ENCODE measurements around the gene MFAP3L.

MFAP3L gene

DNA sequence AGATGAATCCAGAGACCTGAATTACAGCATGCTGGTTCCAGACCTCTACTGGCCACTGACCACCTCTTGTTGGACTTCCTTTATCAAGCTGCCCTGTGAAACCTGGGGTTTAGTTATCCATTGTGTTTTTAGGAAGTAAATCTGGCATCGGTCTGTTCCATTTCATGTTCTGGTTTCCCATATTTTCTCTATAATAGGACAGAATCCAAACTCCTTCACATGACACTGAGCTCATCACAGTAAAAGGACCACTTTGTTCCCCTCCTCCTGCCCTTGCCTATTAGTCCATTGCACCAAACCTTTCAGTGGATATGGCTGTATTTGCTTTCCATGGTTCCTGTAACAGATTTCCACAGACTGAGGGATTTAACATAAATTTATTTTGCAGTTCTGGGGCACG lies 4.0 kb downstream of the MFAP3L start:
- DNase-seq (ENCODE audit: low spot score): no peak

DNA sequence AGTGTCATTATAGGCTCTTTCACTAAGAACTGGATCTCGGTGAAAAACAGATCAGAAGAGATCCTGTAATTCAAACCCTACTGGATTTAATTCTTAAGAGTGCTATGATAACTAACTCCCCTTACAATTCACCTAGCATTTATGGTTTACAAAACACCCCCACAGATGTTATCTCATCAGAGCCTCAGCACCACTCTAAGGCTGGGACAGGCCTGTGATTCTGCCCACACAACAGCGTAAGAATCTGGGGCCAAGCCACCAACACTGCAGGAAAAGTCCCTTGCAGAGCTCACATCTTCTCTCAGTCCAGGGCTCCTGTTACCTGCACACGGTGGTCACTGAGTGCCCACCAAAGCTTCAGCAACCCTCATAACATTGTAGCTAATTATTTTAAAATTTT lies 8.9 kb downstream of the MFAP3L start:
- DNase-seq (ENCODE audit: low spot score): no peak

DNA sequence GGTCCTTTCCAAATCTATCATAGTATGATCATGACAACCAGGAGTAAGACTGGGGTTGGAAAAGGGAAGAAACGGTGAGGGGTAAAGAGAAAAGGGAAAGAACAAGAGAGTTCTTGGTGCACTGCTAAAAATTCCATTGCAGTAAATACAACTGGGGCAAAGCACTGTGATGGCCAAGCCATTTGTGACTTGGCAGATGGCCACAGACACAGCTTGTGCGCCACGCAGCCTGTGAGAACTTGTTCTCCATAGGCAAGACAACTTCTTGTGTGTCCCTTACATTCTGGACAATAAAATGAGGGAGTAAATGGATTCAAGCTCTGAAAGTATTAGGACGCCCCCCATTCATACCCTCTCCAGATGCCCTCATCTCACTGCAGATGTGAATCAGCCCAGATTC lies 10.9 kb downstream of the MFAP3L start:
- no peak for DNase-seq (ENCODE audit: low spot score)

DNA sequence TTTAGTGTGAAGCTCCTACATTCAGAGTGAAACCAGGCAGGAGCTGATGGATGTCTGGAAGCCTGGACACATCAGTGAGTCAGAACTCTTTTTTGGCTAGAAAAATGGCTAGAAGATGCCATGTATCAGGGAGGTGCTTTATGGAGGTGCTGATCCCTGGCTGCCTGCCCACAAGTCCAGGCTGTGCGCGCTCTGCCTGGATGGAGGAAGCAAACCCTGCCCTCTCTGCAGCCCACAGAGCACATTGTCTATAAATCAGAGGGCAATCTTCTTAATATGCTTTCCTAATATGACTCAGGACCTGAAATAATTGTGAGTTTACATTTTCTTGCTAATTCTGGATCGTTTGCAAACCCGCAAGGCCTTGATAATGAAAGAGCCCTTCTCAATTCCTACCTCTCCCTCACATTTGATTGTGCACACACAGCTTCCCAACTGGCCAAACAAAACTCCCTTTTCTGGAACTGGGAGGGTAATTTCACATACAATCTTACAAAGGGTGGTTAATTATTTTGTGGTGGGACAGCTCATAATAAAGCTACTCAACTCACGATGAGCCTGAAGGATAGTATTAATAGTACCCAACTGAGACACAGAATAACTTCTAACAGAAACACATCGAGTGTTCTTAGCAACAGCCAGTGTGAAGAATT lies 11.7 kb downstream of the MFAP3L start:
- no peak for DNase-seq (ENCODE audit: low spot score)

DNA sequence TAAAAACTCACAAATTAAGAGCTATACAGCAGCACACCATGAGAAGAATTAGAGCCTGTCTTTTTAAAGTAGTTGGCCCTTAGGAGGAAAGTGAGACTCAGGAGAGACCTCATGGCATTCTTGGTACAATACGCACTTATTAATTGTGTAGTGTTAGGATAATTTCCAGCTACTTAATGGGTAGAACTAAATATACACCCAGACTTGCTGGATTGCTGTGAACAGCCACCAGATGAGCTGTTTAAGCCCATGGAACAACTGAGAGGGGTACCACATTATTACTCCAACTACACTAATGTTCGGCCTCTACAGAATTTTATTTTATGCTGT lies 13.6 kb downstream of the MFAP3L start:
- DNase-seq (ENCODE audit: low spot score): no peak

DNA sequence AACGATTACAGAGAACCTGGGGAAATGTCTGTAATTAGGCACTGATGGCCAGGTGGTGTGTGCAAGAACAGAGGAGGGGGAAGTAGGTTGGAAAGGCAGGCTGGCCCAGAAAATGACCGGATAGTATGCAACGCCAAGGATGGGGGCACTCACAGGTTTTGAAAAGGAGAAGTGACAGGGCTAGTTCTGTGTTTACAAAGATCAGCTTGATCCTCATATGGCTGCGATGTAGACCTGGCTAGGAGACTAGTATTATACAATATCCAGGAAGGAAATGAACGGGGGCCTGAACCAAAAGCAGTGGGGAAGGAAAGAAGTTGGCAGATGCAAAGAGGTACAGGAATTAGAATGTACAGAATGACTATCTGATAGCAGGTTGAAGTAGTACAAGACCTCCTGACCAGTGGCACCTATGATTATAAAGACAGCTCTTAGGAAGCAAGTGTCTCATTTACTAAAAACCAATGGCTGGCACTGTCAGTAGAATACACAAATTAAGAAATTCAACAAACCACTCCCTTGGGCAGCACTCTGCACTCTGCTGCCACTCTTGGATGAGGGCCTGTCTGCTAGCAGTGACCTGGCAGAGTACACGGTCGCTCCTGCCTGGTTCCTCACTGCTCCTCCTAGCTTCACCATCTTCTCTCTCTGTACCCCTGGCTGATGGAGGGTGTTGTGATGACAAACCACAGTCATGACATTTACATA lies 14.1 kb downstream of the MFAP3L start:
- DNase-seq (ENCODE audit: low spot score): no peak

DNA sequence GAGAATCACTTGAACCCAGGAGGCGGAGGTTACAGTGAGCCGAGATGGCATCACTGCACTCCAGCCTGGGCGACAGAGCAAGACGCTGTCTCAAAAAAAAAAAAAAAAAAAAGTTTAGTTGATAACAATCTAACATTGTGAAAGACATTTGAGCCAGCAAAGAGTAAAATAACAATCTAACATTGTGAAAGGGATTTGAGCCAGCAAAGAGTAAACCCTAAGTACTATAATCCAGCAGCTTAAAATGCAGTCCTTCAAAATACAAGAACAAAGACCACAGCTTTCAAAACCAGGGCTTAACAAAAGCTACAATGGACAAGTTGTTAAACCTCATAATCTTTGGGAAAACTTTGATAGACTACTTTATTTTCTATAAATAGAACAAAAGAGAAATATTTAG lies 16.9 kb downstream of the MFAP3L start:
- no peak for DNase-seq (ENCODE audit: low spot score)

DNA sequence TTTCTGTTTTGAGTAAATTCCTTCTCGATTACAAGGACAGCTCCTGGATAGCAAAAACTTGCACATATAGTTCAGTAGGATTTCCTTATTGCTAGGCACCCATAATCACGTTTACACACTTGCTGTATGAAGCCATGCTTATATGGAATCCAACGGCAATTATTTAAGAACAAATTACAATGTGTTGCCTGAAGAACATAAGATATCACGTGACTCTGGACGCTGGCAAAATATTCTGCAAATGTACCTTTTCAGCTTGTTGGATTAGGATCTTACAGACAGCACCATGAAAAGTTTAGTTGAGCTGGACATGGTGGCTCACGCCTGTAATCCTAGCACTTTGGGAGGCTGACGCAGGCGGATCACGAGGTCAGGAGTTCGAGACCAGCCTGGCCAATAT lies 17.4 kb downstream of the MFAP3L start:
- no peak for DNase-seq (ENCODE audit: low spot score)

DNA sequence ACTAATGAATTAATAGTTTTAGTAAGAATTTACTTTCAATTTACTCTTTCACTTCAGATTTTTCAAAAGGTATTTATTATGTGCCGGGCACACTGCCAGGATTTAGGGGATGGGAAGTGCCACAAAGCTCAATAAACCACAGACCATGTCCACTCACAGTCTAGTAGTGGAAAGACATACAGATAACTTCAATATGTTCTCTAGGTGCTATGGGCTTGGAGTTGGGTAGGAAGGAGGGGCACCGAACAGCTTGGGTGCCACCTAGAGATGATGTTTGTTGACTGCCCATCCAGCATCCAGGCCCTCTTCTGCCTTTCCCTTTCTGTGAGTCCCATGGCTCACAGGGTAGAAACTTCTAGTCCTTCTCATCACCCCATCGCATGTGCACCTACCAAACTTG lies 17.8 kb downstream of the MFAP3L start:
- no peak for DNase-seq (ENCODE audit: low spot score)

DNA sequence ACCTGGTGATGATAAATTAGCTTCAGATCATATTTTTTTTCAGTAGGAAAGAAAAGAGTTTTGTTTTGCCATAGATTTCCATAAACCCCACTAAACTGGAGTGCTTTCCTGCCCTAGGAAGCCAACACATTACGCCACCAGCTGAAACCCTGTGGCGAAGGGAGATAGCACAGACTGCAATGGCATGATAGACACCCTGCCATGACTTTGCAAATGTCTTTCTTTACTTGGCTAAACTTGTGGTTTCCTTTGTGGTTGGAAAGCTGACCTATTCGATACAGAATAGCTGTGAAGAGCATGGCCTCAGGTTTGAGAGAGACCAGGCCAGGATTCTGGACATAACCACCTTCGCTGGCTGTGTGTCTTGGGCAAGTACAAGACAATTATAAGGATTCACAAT lies 19.1 kb downstream of the MFAP3L start:
- DNase-seq (ENCODE audit: low spot score): no peak

DNA sequence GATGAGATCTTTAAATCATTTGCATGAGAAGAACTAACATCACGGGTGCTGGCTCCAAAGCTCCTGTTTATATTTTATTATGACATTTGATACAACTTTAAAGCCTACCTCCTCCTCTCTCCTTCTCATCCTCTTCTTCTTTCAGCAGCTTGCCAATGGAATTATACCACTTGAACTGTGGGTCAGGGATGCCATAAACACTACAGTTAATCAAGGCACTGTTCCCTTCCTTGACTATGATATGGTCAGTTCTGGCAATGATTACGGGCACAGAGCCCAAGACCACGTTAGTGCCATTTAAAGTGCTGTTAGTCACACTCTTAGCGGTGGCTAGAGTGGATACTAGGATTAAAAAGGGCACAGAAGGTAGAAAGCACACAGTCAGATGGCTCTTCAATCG lies 20.7 kb downstream of the MFAP3L start:
- DNase-seq (ENCODE audit: low spot score): no peak

DNA sequence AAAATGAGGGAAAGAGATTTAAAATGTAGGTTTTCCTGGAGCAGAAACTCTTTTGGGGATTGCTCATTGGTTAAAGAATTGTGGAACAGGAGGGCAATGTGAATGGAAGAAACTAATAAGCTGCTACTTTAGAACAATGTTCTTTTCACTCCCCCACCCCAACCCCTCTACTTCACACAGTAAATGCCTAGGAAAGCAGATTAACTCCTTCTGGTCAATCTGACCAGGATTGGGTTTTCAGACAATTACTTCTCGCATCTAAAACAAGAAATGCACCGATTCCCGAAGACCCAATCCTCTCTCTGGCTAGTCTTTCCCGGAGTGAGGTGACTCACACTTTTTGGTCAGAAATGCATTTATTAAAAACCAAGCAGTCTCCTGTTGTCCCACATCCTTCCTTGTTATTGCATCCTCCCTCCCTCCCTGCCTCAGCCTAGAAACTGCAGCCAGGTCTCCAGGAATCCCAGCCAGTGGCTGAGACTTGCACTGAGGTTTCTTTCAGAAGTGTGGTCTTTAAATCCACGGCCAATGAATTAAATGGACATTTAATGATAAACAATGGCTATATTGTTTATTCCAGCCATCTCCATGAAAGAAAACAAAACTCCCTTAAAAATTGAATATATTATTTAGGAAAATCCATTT lies 21.4 kb downstream of the MFAP3L start:
- no peak for DNase-seq (ENCODE audit: low spot score)

DNA sequence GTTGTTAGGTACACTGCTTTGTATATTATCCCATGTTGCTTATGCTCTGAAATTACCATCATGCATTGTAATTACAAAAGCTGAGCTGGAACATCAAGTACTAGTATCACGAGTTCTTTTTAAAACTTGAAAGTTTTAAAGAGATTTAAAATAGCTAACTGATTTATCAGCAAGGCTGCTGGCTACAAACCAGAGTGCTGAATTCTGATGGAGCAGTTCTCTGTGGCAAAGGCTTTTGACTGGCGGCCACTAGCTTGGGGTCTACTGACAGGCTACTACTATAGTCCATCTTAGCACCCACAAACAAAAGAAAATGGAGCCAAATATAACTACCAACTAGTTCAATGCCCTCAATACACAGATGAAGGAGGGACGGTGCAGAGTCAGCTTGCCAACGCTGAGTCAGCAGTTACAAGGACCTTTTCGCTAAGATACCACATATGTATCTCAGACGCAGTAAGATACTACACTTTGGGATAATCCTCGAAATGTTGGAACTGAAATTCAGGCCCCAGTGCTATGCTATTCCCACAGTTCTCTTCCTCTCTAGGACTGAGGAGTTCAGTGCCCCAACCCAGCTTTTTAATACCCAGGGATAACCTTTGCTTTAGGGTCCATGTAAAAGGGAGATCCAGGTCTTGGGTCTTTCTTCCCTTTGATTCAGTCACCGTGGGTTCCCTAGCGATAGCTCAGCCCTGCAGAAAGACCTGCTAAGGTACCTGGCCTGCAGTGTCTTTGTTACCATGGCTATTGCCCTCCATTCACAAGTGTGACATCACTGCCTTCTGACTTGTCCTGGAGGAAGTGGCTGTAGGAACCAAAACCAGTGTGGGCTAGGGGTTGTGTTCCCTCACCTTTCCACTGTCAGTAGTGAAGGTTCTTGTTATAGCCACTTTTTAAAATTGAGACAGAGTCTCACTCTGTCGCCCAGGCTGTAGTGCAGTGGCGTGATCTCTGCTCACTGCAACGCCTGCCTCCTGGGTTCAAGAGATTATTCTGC lies 22.8 kb downstream of the MFAP3L start:
- DNase-seq (ENCODE audit: low spot score): no peak

DNA sequence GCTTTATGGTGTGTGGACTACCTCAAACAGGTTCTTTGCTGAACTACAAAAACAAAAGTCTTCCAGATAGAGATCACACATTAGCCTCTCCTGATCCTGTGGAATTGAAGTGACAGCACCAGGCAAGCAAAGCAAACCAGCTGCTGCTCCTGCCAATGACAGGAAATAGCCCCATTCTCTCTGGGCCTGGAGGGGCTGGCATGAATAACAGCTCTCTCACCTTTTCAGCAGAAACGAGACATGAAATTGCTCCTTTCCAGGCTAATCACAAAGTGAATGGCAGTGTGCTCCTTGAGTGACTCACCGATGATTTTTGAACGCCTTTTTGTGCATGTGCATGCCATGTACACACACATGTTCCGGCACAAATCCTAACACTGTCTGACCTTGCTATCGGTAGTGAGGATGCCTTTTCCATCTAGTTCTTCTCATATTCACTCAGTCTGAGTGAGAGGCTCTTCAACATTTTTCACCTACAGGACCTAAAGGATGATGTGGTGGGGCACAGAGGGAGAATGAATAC lies 24.4 kb downstream of the MFAP3L start:
- no peak for DNase-seq (ENCODE audit: low spot score)

DNA sequence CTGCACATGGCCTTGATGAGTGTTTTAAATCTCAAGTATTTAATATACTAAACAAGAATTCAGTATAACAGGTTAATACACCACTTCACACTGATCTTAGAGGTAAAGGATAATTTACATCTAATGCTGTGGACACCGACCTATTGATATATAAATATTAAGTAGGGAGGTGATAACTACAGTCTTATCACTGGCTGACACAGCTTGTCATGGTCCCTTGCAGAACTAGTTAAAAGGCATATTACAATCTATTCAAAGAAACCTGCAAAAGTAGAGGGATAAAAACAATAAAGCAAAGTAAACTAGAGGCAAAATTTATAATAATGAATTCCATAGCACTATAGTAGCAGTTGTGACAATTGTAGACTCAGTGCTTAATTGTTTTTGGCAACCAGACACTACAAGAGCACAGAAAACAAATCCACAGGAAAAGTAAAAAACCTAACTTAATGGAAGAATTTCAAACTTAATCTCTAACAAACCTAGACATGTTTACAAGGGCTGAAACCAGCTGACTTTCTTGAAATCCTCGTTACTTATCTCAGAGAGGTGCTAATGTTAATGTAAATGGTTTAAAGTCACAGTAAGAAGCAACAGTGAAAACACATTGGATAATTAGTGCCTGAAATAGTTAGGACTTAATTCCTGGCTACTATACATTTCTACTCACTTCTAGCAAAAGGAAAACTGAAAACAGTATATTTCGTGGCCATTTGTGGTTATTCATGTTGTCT lies 25.0 kb downstream of the MFAP3L start:
- DNase-seq (ENCODE audit: low spot score): no peak

DNA sequence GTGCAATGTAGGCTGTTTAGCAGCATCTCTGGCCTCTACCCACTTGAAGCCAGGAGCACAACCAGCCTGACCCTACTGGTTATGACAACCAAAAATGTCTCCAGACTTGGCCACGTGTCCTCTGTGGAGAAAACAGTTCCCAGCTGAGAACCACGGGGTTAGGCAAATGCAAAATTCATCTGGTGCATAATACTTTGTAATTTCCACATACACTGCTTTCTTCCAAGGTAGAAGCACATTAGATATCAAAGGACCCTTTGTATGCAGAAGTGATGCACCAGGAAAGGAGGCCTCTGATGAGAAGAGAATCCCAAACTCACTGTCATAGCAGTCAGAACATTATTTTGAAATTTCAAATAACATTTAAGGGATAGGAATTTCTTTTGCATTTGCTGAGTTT lies 26.3 kb downstream of the MFAP3L start:
- no peak for DNase-seq (ENCODE audit: low spot score)

DNA sequence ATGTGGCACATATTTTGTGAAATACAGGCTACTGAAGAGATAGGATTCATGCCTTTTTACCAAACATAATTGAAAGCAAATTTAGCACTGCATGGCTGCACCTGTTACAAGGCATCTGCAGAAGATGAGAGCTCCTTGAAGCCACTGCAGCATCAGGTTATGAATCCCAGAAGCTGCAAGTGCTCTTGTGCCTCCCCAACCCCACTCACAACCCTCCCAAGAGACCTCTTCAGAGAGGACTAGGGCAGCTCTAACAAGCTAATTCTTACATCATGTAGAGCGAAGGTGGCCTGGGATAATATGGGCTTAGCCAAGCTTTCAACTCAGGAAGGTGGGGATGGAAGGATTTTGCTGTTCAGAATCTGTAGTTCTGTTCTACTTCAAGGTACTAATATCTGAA lies 27.2 kb downstream of the MFAP3L start:
- DNase-seq (ENCODE audit: low spot score): no peak

DNA sequence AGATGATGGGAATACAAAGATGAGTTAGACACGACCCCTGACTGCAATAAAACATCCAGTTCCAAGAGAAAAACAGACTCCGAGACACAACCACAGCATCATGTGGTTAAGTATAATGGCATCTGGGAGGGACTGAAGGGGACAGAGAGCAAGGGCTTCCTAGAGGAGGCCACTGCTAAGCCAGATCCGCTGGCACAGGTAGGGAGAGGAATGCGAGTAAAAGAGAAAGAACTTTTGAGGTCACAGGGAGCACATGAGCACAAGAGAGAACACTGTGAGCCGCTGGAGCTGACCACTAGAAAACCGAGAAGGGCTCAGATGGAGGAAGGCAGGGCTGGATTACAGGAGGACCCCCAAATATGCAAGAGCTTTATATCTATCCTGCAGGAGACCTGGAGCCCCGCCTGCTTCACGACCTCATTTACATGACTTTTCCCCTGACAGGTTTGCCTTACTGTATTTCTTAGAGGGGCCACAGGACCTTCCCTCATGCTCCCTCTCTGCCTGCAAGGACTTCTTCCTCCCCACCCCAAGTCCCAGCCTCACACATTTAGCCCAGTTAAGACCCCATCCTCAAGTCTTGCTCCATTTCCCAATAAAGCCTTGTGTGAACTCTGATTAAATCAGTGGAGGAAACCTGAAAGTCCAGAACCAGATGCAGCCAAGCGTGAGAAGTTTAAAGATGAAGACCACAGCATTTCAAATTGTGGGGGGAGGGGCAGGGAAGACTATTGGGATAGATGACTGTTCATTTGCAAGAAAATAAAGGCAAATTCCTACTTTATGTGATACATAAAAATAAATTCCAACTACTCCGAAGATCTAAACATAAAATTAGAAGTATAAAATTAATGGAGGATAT lies 29.6 kb downstream of the MFAP3L start:
- no peak for DNase-seq (ENCODE audit: low spot score)

DNA sequence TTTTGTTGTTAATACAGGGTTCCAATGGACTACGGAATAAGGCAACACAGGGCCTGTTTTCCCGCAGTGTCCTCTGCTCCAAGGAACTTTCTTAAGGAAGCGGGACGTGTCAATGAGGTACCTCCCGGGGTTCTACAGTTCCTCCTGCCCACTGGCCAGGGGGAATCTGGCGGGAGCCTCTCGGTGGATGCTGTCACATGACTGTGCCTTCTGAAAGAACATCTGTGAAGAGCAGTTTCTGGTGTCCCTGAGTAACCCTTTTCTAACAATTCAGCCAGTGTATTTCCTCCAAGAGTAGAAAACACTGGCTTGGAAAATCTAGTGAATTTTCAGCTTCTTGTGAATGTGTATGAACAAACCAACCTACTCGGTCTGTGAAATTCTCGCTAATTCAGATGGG lies 32.7 kb downstream of the MFAP3L start:
- DNase-seq (ENCODE audit: low spot score): no peak

DNA sequence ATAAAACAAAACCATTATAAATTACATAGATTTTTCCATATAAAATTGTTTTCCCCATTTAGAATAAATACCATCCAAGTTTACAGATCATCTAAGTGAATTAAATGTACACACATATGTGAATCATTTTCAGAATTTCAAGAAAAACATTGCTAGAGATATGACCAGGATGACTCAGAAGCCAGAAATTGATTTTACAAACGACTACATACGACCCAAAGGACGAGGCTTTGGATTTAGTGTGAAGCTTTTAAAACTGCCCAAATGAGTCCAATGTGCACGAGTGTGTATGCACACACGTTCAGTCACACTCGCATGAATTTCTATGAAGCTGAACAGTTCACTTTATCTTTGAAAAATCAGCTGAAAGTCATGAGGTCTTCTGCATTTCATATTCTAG lies 37.9 kb downstream of the MFAP3L start:
- no peak for DNase-seq (ENCODE audit: low spot score)
